Effector memory CD4-positive, alpha-beta T cell (primary cell): ENCODE data around the gene MT1H.

Source experiments
- DNase-seq, 3 donors: peaks; one replicate each; pipeline ENCODE4 v3.0.0-alpha.2; 2020
- H3K27ac ChIP-seq: 2 replicates; pipeline ENCODE4 v1.7.0; 2013; ENCODE audit warnings: mild to moderate bottlenecking, low read length, moderate library complexity; ENCODE audit not compliant: insufficient read depth, poor library complexity, severe bottlenecking
- H3K27me3 ChIP-seq: replicated peaks from 2 replicates; pipeline ENCODE4 v1.7.0; 2013; ENCODE audit warnings: mild to moderate bottlenecking, low read length; ENCODE audit not compliant: insufficient read depth, control insufficient read depth, poor library complexity, severe bottlenecking
- H3K36me3 ChIP-seq: 2 replicates; pipeline ENCODE4 v1.7.0; 2013; ENCODE audit warnings: mild to moderate bottlenecking, low read length, moderate library complexity; ENCODE audit not compliant: control insufficient read depth, insufficient read depth
- H3K4me1 ChIP-seq: 2 replicates; pipeline ENCODE4 v1.7.0; 2013; ENCODE audit warnings: low read length, mild to moderate bottlenecking; ENCODE audit not compliant: control insufficient read depth, insufficient read depth, poor library complexity, severe bottlenecking
- H3K4me3 ChIP-seq: 2 replicates; pipeline ENCODE4 v1.7.0; 2013; ENCODE audit warnings: low read length, low read depth, mild to moderate bottlenecking; ENCODE audit not compliant: insufficient read depth, poor library complexity, severe bottlenecking
- H3K9me3 ChIP-seq: 2 replicates; pipeline ENCODE4 v1.7.0; 2013; ENCODE audit warnings: mild to moderate bottlenecking, low read length, moderate library complexity; ENCODE audit not compliant: control insufficient read depth

The MT1H gene

DNA sequence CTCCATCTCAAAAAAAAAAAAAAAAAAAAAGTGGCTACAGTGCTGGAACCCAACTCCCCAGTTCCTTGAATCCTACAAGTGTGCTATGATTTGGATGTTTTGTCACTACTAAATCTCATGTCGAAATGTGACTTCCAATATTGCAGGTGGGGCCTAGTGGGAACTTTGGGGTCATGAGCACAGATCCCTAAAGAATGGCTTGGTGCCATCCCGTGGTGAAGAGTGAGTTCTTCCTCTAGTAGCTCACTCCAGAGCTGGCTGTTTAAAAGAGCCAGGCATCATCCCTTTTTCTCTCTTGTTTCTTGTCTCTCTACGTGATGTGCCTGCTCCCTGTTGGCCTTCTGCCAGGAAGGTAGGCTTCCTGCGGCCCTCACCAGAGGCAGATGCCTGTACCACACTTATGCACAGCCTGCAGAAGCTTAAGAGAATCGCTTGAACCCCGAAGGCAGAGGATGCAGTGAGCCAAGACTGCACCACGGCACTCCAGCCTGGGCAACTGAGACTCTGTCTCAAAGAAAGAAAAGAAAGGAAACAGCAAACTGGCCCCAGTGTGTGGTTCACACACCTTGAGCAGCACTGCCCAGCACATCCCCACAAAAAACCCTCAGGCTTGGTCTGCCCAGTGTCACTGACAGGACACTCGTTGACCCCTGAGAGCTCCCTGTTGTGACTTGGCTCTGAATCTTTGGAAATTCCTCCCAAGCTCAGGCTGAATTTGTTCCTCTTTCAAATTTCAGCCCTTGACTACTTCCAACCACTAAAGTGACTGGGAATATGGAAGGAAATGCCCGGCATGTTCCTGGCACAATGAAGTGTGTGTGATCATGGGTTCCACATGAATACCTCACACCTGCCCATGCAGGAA lies 40.9 kb upstream of the MT1H start:
- Histone ChIP-seq H3K27me3 (peaks cover 29% of the 10 kb centered on the region), H3K36me3 (no peaks in the 10 kb centered on the region), H3K27ac (no peak overlapping the region), H3K9me3 (no peaks in the 10 kb centered on the region), H3K4me3 (no peak overlapping the region), H3K4me1 (peaks cover 16% of the 10 kb centered on the region)
- no peak for DNase-seq

DNA sequence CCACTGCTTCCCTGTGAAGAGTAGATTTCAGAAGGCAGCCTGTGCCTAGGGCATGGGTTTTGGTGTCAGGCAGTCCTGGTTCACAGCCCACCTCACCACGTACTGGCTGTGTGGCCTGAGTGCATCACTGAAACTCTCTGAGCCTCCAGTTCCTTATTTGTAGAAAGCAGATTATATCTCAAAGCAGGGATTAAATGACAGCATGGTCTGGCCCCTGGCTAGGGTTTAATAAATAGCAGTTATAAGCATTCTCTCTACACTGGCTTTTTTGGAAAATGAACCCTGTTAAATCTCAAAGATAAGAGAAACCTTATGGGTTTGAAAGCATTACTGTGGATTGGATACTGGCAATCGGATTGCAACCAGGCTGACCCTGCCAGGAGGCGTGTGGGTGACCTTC lies 40.1 kb upstream of the MT1H start:
- Histone ChIP-seq H3K36me3 (no peaks in the 10 kb centered on the region), H3K4me3 (no peak overlapping the region), H3K27me3 (peaks cover 37% of the 10 kb centered on the region), H3K27ac (no peak overlapping the region), H3K9me3 (no peaks in the 10 kb centered on the region), H3K4me1 (peaks cover 16% of the 10 kb centered on the region)
- DNase-seq: no peak

DNA sequence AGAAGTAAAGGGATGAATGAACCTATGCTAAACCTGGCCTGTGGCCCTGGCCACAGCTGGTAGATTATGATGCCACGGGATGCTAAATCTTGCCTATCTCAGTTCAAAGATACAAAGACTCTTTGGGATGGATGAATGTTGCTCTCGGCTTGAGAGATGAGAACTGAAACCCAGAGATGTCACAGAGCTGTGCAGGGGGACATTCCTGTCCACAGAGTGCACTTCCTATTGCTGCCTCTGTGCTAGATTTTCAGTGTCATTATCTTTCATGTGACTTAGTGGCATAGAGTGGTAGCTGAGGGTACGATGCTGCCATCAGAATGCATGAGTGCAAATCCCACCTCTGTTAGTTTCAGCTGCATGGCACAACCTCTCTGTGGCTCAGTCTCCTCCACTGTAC lies 39.5 kb upstream of the MT1H start:
- H3K27me3 ChIP-seq: peaks cover 43% of the 10 kb centered on the region
- no peak overlapping the region for H3K27ac ChIP-seq
- peaks cover 21% of the 10 kb centered on the region for H3K4me1 ChIP-seq
- no peaks in the 10 kb centered on the region for H3K36me3 ChIP-seq
- H3K9me3 ChIP-seq: no peaks in the 10 kb centered on the region
- no peak for DNase-seq
- H3K4me3 ChIP-seq: no peak overlapping the region

DNA sequence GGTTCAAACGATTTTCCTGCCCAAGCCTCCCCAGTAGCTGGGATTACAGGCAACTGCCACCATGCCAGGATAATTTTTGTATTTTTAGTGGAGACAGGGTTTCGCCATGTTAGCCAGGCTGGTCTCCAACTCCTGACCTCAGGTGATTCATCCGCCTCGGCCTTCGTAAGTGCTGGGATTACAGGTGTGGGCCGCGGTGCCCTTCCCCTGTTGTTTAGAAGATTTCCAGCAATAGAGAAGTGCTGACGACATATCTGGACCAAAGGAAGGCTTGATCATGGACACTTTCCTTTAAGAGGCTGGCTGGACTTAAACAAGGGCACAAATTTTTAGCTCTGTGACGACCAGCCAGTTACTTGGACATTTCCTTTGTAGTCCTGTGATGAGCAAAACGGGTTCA lies 38.4 kb upstream of the MT1H start:
- H3K4me1 ChIP-seq: peaks cover 20% of the 10 kb centered on the region
- H3K27me3 ChIP-seq: peaks cover 54% of the 10 kb centered on the region
- no peak overlapping the region for H3K4me3 ChIP-seq
- no peak overlapping the region for H3K27ac ChIP-seq
- H3K36me3 ChIP-seq: no peaks in the 10 kb centered on the region
- H3K9me3 ChIP-seq: no peaks in the 10 kb centered on the region
- DNase-seq: no peak

DNA sequence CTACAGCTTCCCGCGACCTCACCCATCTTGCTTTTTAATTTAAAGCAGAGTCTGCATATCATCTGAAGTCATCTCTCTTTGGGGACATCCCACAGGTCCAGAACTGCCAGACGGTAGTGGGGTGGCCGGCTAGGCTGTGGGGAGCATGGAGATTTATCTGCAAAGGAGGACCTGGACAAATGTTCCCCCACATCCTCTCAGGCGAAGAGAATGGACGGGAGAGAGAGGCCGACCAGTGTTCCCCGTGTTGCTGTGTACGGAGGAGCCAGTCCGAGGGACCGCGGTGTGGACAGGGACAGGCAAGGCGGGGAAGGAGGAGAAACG lies 37.8 kb upstream of the MT1H start:
- DNase-seq: no peak
- H3K27me3 ChIP-seq: peaks cover 58% of the 10 kb centered on the region
- no peak overlapping the region for H3K27ac ChIP-seq
- peak overlapping the region; percentile 29 for H3K4me3 ChIP-seq
- H3K9me3 ChIP-seq: no peaks in the 10 kb centered on the region
- no peaks in the 10 kb centered on the region for H3K36me3 ChIP-seq
- peaks cover 20% of the 10 kb centered on the region for H3K4me1 ChIP-seq

DNA sequence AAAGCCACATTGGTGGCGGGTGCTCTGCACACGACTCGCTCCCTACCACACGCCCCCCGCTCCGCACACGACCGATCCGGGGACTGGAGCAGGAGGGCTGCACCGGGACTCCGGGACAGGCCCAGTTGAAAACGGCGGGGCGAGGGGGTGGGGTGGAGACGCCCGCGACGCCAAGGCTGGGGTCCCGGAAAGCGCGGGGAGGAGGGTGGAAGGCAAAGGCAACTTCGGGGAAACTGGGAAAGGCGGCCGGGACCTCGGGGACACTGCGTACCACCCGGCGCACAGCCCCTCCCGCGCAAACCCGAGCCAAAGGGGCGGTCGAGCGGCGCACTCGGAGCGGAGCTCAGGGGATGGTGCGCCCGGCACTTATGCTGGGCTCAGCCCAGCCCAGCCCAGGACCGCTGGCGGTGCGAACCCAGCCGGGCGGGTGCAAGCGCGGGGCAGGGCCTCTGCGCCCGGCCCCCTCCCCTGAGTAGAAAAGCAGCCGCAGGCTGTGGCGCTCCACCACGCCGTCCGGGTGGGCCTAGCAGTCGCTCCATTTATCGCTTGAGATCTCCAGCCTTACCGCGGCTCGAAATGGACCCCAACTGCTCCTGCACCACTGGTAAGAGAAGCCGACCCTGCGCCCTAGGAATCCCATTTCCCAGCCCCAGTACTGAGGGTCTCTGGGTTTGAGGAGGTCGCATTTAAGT lies 37.3 kb upstream of the MT1H start, which contains the start of gene MT1M:
Gene MT1M, plus strand, starts transcription at position 504 of the 692 bp plus-strand sequence. Its CDS starts 73 bp downstream, at position 577.
- no peaks in the 10 kb centered on the region for H3K9me3 ChIP-seq
- no peak for DNase-seq
- H3K4me3 ChIP-seq: peak within 1 kb of the TSS; percentile 29
- H3K4me1 ChIP-seq: peaks cover 20% of the 10 kb centered on the region
- H3K27ac ChIP-seq: no peak within 1 kb of the TSS
- H3K27me3 ChIP-seq: peaks cover 58% of the 10 kb centered on the region
- no peaks in the 10 kb centered on the region for H3K36me3 ChIP-seq

DNA sequence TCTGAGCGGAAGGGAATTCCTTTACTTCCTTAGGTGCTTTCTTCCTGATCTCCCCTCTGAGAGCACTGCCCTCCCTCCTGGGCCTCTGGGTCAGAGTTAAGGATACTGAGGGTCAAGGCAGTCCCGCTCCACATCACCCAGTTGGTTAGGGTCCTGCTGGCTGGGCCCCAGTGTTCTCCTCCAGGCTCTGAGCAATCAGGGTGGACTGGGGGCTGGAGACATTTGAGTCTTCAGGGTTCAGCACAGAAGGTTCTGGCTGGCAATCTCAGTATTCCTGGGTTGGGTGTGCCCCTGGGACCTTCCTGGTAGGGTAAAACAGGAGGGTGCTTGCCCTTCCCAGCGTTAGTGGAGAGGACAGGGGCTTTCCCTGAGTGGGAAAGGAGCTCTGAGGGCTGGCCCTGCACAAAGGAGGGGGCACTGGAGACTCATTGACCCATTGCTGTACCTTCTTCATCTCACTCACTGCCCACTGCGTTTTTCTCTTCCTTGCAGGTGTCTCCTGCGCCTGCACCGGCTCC lies 36.7 kb upstream of the MT1H start:
- no peak overlapping the region for H3K4me3 ChIP-seq
- no peak for DNase-seq
- no peaks in the 10 kb centered on the region for H3K36me3 ChIP-seq
- H3K4me1 ChIP-seq: peaks cover 23% of the 10 kb centered on the region
- H3K9me3 ChIP-seq: no peaks in the 10 kb centered on the region
- peaks cover 62% of the 10 kb centered on the region for H3K27me3 ChIP-seq
- H3K27ac ChIP-seq: no peak overlapping the region

DNA sequence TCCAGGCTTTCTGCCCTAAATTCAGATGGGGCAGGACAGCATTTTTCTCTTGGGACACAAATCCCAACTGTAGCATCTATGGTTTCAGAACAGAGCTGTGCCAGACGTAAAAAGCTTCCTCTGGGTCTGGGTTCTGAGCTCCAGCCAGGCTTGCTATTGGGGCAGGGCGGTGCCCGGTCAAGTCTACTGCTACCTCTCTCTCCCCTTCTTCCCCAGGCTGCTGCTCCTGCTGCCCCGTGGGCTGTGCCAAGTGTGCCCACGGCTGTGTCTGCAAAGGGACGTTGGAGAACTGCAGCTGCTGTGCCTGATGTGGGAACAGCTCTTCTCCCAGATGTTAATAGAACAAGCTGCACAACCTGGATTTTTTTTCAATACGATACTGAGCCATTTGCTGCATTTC lies 36.1 kb upstream of the MT1H start:
- Histone ChIP-seq H3K4me3 (no peak overlapping the region), H3K27ac (no peak overlapping the region), H3K9me3 (no peaks in the 10 kb centered on the region), H3K27me3 (peaks cover 69% of the 10 kb centered on the region), H3K4me1 (peaks cover 28% of the 10 kb centered on the region), H3K36me3 (no peaks in the 10 kb centered on the region)
- no peak for DNase-seq

DNA sequence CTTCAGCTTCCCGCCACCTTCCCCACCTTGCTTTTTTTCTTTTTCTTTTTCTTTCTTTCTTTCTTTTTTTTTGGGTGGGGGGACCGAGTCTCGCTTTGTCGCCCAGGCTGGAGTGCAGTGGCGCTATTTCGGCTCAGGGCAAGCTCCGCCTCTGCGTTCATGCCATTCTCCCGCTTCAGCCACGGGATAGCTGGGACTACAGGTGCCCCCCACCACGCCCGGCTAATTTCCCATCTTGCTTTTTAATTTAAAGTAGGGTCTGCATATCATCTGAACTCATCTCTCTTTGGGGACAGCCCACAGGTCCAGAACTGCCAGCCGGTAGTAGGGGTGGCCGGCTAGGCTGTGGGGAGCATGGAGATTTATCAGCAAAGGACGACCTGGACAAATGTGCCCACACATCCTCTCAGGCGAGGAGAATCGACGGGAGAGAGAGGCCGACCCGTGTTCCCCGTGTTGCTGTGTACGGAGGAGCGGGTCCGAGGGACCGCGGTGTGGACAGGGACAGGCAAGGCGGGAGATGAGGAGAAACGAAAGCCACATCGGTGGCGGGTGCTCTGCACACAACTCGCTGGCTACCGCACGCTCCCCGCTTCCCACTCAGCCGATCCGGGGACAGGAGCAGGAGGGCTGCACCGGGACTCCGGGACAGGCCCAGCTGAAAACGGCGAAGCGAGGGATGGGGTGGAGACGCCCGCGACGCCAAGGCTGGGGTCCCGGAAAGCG lies 34.7 kb upstream of the MT1H start:
- no peak overlapping the region for H3K27ac ChIP-seq
- DNase-seq: no peak
- H3K27me3 ChIP-seq: peaks cover 74% of the 10 kb centered on the region
- no peaks in the 10 kb centered on the region for H3K9me3 ChIP-seq
- H3K4me3 ChIP-seq: no peak overlapping the region
- H3K4me1 ChIP-seq: peaks cover 28% of the 10 kb centered on the region
- no peaks in the 10 kb centered on the region for H3K36me3 ChIP-seq
